Stimulated activated CD8-positive, alpha-beta memory T cell treated with anti-CD3 and anti-CD28 coated beads, Interleukin-15, amount 100 ng/mL, for 24 hours (primary cell): ENCODE measurements around the gene BCL2.
"Not testable (repeated sequence)": the region's sequence is repeated elsewhere in the genome, so short reads cannot be mapped to it uniquely, and the experiment has no call there.

Experiments used
- DNase-seq: peaks from one replicate; pipeline ENCODE4 v3.0.0-alpha.2; 2020; ENCODE audit warnings: low read depth

The BCL2 gene

GRCh38 chr18:63319383-63320122, at the start of gene BCL2:
Gene BCL2, minus strand, starts transcription at chr18:63319769.
- DNase-seq: peak; percentile 21

- no peak for DNase-seq
Observed at GRCh38 chr18:63368611-63369010, 49.0 kb upstream of the BCL2 start.

- DNase-seq: peak; percentile 64
Observed at GRCh38 chr18:63367053-63367953, 47.7 kb upstream of the BCL2 start, which contains the start of gene KDSR. Gene KDSR, minus strand, starts transcription at chr18:63367206. Its CDS starts 88 bp downstream, at chr18:63367118.

- DNase-seq: peak; percentile 37
Observed at GRCh38 chr18:63366213-63367052, 46.9 kb upstream of the BCL2 start.

- DNase-seq: no peak
Observed at GRCh38 chr18:63365876-63366212, 46.3 kb upstream of the BCL2 start.

- no peak for DNase-seq
Observed at GRCh38 chr18:63363951-63364350, 44.4 kb upstream of the BCL2 start.

- DNase-seq: not testable (repeated sequence)
Observed at GRCh38 chr18:63363420-63363819, 43.9 kb upstream of the BCL2 start.

- no peak for DNase-seq
Observed at GRCh38 chr18:63356272-63356896, 36.8 kb upstream of the BCL2 start.

GRCh38 chr18:63350230-63350629, 30.7 kb upstream of the BCL2 start:
- no peak for DNase-seq

GRCh38 chr18:63348508-63349136, 29.1 kb upstream of the BCL2 start:
- no peak for DNase-seq

GRCh38 chr18:63346480-63347183, 27.1 kb upstream of the BCL2 start:
- no peak for DNase-seq

- no peak for DNase-seq
Observed at GRCh38 chr18:63346031-63346430, 26.5 kb upstream of the BCL2 start.

GRCh38 chr18:63344918-63345317, 25.3 kb upstream of the BCL2 start:
- no peak for DNase-seq

GRCh38 chr18:63344263-63344662, 24.7 kb upstream of the BCL2 start:
- DNase-seq: no peak

- no peak for DNase-seq
Observed at GRCh38 chr18:63342206-63342605, 22.6 kb upstream of the BCL2 start.

- no peak for DNase-seq
Observed at GRCh38 chr18:63339920-63340484, 20.4 kb upstream of the BCL2 start.

GRCh38 chr18:63336366-63337099, 17.0 kb upstream of the BCL2 start:
- no peak for DNase-seq

- DNase-seq: no peak
Observed at GRCh38 chr18:63331105-63331504, 11.5 kb upstream of the BCL2 start.

- no peak for DNase-seq
Observed at GRCh38 chr18:63329431-63330145, 10.0 kb upstream of the BCL2 start.
